GM12864 (cell line): ENCODE results near the gene CLEC2D.

Source experiments
- DNase-seq: peaks from one replicate; pipeline ENCODE4 v3.0.0-alpha.2; 2011; ENCODE audit warnings: low read depth
- H3K4me3 ChIP-seq: 2 replicates; pipeline ENCODE4 v1.5.1; 2011; ENCODE audit warnings: mild to moderate bottlenecking, low read depth, low read length, control low read depth
- CTCF ChIP-seq: IDR thresholded peaks from 2 replicates; pipeline ENCODE4 v1.5.1; 2011; ENCODE audit warnings: low read depth, mild to moderate bottlenecking, moderate library complexity, low read length, control low read depth, inconsistent platforms; ENCODE audit errors: missing control alignments

The CLEC2D gene

GRCh38 chr12:9697619-9698018, 28.1 kb downstream of the CLEC2D start:
- H3K4me3 ChIP-seq = no peak overlapping the region
- TF ChIP-seq CTCF = no peak
- no peak for DNase-seq

GRCh38 chr12:9698681-9699080, 29.2 kb downstream of the CLEC2D start:
- no peak overlapping the region for H3K4me3 ChIP-seq
- DNase-seq = no peak
- TF ChIP-seq CTCF = no peak

GRCh38 chr12:9699269-9699897, 29.9 kb downstream of the CLEC2D start:
- no peak for DNase-seq
- no peak overlapping the region for H3K4me3 ChIP-seq
- TF ChIP-seq CTCF = no peak

GRCh38 chr12:9699898-9700605, 30.5 kb downstream of the CLEC2D start:
- TF ChIP-seq CTCF = no peak
- no peak for DNase-seq
- H3K4me3 ChIP-seq = no peak overlapping the region

- no peak overlapping the region for H3K4me3 ChIP-seq
- TF ChIP-seq CTCF = no peak
- no peak for DNase-seq
Observed at GRCh38 chr12:9700606-9700956, 31.1 kb downstream of the CLEC2D start.

- no peak overlapping the region for H3K4me3 ChIP-seq
- no peak for DNase-seq
- no peak for TF ChIP-seq CTCF
Observed at GRCh38 chr12:9701380-9702154, 32.1 kb downstream of the CLEC2D start.
